HS-27A (cell line): ENCODE measurements around the gene CELSR3.

ENCODE experiments used
- DNase-seq: peaks from one replicate; pipeline ENCODE4 v3.0.0-alpha.2; 2012; ENCODE audit warnings: low read depth, missing footprints

The CELSR3 gene

GRCh38 chr3:48633743-48634142 lies 28.9 kb downstream of the CELSR3 start:
- DNase-seq = no peak

- DNase-seq = no peak
These were observed 29.4 kb downstream of the CELSR3 start for GRCh38 chr3:48633256-48633655.

- no peak for DNase-seq
These were observed 30.9 kb downstream of the CELSR3 start for GRCh38 chr3:48631516-48632448.

GRCh38 chr3:48630833-48631232 lies 31.9 kb downstream of the CELSR3 start:
- DNase-seq = no peak

- no peak for DNase-seq
These were observed 32.3 kb downstream of the CELSR3 start for GRCh38 chr3:48630407-48630806.

- no peak for DNase-seq
These were observed 32.8 kb downstream of the CELSR3 start for GRCh38 chr3:48629894-48630293.

GRCh38 chr3:48628277-48629017 lies 34.2 kb downstream of the CELSR3 start:
- no peak for DNase-seq

- DNase-seq = no peak
These were observed 37.1 kb downstream of the CELSR3 start for GRCh38 chr3:48625600-48625999.

GRCh38 chr3:48624767-48625166 lies 37.9 kb downstream of the CELSR3 start:
- no peak for DNase-seq

- DNase-seq = no peak
These were observed 38.7 kb downstream of the CELSR3 start for GRCh38 chr3:48623851-48624547.

- no peak for DNase-seq
These were observed 41.2 kb downstream of the CELSR3 start, which contains the start of gene TMEM89 for GRCh38 chr3:48621461-48621869. TSS of gene TMEM89 (minus strand) at chr3:48621769. CDS start at chr3:48621756, 13 bp downstream.

GRCh38 chr3:48619541-48620524 lies 42.9 kb downstream of the CELSR3 start:
- no peak for DNase-seq

GRCh38 chr3:48617559-48617958 lies 45.1 kb downstream of the CELSR3 start:
- DNase-seq = no peak

- no peak for DNase-seq
These were observed 48.6 kb downstream of the CELSR3 start for GRCh38 chr3:48614044-48614443.

GRCh38 chr3:48612309-48612708 lies 50.4 kb downstream of the CELSR3 start:
- DNase-seq = no peak

- DNase-seq = peak; percentile 69
These were observed 53.3 kb downstream of the CELSR3 start, which contains the start of gene UQCRC1 for GRCh38 chr3:48609088-48610005. TSS of gene UQCRC1 (minus strand) at chr3:48609646. CDS start at chr3:48609620, 26 bp downstream.

GRCh38 chr3:48607519-48607918 lies 55.2 kb downstream of the CELSR3 start:
- DNase-seq = no peak

- no peak for DNase-seq
These were observed 61.1 kb downstream of the CELSR3 start for GRCh38 chr3:48601622-48601994.

GRCh38 chr3:48600711-48601621 lies 61.7 kb downstream of the CELSR3 start:
- no peak for DNase-seq
